Measurements from ENCODE around the gene FOXP1.

The FOXP1 gene

GRCh38 chr3:71087143-71088018 lies 496.1 kb downstream of the FOXP1 start:
- TF ChIP-seq CTCF (IDR thresholded peaks at IDR 0.05; ENCODE audit: low read depth, low read length) = no peak
- H3K4me3 ChIP-seq (ENCODE audit: low read depth, low read length) = no peak overlapping the region

DNA sequence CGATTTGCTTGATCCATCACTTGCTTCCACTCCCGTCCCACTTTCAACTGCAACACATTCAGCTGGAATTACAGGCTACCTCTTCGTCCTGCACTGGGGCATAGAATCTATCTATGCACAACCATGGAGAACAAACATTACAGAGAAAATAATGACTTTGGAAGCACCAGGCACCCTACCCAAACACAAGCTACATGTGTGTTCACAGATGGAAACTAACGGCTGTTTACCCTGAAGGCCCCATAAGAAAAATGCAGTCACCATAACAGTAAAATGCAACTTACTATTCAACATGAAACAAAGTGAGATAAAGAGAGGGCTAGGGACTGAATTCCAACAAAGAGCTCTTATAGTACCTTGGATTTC lies 496.8 kb downstream of the FOXP1 start:
- no peak overlapping the region for H3K4me3 ChIP-seq (ENCODE audit: low read depth, low read length)
- TF ChIP-seq CTCF (IDR thresholded peaks at IDR 0.05; ENCODE audit: low read depth, low read length) = no peak

DNA sequence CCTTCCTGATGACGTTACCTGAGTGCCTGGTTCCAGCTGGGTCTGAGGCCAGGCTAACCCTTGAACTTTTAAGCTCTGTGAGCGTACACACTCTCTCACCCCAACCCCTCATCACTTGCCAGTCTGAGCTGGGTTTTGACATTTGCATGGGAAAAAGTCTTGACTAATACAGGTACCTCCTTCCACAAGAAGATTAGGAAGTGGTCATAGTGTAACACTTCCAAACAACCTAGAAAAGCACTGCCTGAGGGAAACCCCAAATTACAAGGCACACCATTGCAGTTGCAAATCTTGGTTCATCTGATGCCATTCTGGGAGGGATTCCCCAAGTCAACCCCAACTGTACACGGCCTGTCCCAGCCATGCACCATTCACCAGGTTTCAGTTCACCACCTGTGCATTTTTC lies 499.8 kb downstream of the FOXP1 start:
- TF ChIP-seq CTCF (IDR thresholded peaks at IDR 0.05; ENCODE audit: low read depth, low read length) = no peak
- H3K4me3 ChIP-seq (ENCODE audit: low read depth, low read length) = no peak overlapping the region

GRCh38 chr3:71082833-71083232 lies 500.7 kb downstream of the FOXP1 start:
- H3K4me3 ChIP-seq (ENCODE audit: low read depth, low read length) = no peak overlapping the region
- TF ChIP-seq CTCF (IDR thresholded peaks at IDR 0.05; ENCODE audit: low read depth, low read length) = no peak

GRCh38 chr3:71080517-71081083 lies 502.9 kb downstream of the FOXP1 start:
- no peak for TF ChIP-seq CTCF (IDR thresholded peaks at IDR 0.05; ENCODE audit: low read depth, low read length)

GRCh38 chr3:71078723-71079525 lies 504.6 kb downstream of the FOXP1 start:
- no peak for TF ChIP-seq CTCF (IDR thresholded peaks at IDR 0.05; ENCODE audit: low read depth, low read length)
- H3K4me3 ChIP-seq (ENCODE audit: low read depth, low read length) = no peak overlapping the region

More at GRCh38 chr3:71080517-71081083, 502.9 kb downstream of the FOXP1 start:
- H3K4me3 ChIP-seq (ENCODE audit: low read depth, low read length) = no peak overlapping the region

All from WI38 (cell line).